ENCODE results near the gene CRACR2B. TPM values are rescaled to one million over a fixed set of nuclear protein-coding genes. Genes with fewer than 3 reads are reported as not detected.

Gene CRACR2B
- total and polyA plus RNA-seq, 2 of the 8 experiments (the other 6 are each of a cell fraction or from before 2014, with no cell fraction given): 18.2 to 26.4 TPM

- TF ChIP-seq CHD7 (IDR thresholded peaks at IDR 0.05; ENCODE audit: insufficient replicate concordance, low read length): no peak
- no peak for TF ChIP-seq POU5F1 (IDR thresholded peaks at IDR 0.05; ENCODE audit: low read depth, low read length)
- TF ChIP-seq, protein P1, sequence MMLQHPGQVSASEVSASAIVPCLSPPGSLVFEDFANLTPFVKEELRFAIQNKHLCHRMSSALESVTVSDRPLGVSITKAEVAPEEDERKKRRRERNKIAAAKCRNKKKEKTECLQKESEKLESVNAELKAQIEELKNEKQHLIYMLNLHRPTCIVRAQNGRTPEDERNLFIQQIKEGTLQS (IDR thresholded peaks at IDR 0.05; ENCODE audit: insufficient read depth, low read depth, low read length): no peak
- TF ChIP-seq SP2 (IDR thresholded peaks at IDR 0.05; ENCODE audit: low read length): no peak
- no peak for TF ChIP-seq POLR2A (IDR thresholded peaks at IDR 0.05; ENCODE audit: control extremely low read depth in 1 of 2, low read depth in 2 of 2, low read length in 2 of 2)
Measured at GRCh38 chr11:859394-860131, 31.8 kb downstream of the CRACR2B start (continued).

Measured in H1 (cell line).